GM18507 (cell line): Measurements from ENCODE around the gene MAPK1.
"Not testable (repeated sequence)": the region's sequence is repeated elsewhere in the genome, so short reads cannot be mapped to it uniquely, and the experiment has no call there.

Source experiments
- DNase-seq: peaks from one replicate; pipeline ENCODE4 v3.0.0; 2011; ENCODE audit warnings: low read depth; ENCODE audit not compliant: insufficient read length; ENCODE audit errors: extremely low spot score
- FAIRE-seq: peaks from 2 replicates; lab custom pipeline; 2011; peaks lifted over from hg19 to GRCh38; lab: Jason Lieb, UNC

MAPK1 gene

GRCh38 chr22:21800552-21801303 lies 66.7 kb downstream of the MAPK1 start:
- FAIRE-seq: no peak

GRCh38 chr22:21797444-21798221 lies 69.8 kb downstream of the MAPK1 start:
- no peak for DNase-seq
- FAIRE-seq: no peak

More at GRCh38 chr22:21800552-21801303, 66.7 kb downstream of the MAPK1 start:
- DNase-seq: no peak

- DNase-seq: no peak
- FAIRE-seq: no peak
Measured at GRCh38 chr22:21796863-21797262, 70.6 kb downstream of the MAPK1 start.

- FAIRE-seq: no peak
- DNase-seq: no peak
Measured at GRCh38 chr22:21796231-21796630, 71.2 kb downstream of the MAPK1 start.

GRCh38 chr22:21793716-21794115 lies 73.7 kb downstream of the MAPK1 start:
- FAIRE-seq: not testable (repeated sequence)

GRCh38 chr22:21791635-21792625 lies 75.5 kb downstream of the MAPK1 start:
- DNase-seq: peak; percentile 42
- FAIRE-seq: peak; percentile 52

More at GRCh38 chr22:21793716-21794115, 73.7 kb downstream of the MAPK1 start:
- not testable (repeated sequence) for DNase-seq

- not testable (repeated sequence) for DNase-seq, FAIRE-seq
Measured at GRCh38 chr22:21790849-21791610, 76.4 kb downstream of the MAPK1 start.

GRCh38 chr22:21790359-21790758 lies 77.1 kb downstream of the MAPK1 start:
- no peak for DNase-seq
- FAIRE-seq: no peak

GRCh38 chr22:21787565-21787964 lies 79.9 kb downstream of the MAPK1 start:
- not testable (repeated sequence) for DNase-seq, FAIRE-seq

- no peak for DNase-seq
- FAIRE-seq: no peak
Measured at GRCh38 chr22:21780259-21780658, 87.2 kb downstream of the MAPK1 start.

GRCh38 chr22:21779444-21779843 lies 88.0 kb downstream of the MAPK1 start:
- no peak for FAIRE-seq
- DNase-seq: no peak

GRCh38 chr22:21778705-21779363 lies 88.6 kb downstream of the MAPK1 start:
- DNase-seq: no peak
- FAIRE-seq: no peak

- DNase-seq: no peak
- no peak for FAIRE-seq
Measured at GRCh38 chr22:21771631-21771976, 95.8 kb downstream of the MAPK1 start.

- FAIRE-seq: no peak
- DNase-seq: no peak
Measured at GRCh38 chr22:21768435-21768834, 99.0 kb downstream of the MAPK1 start.

GRCh38 chr22:21766691-21767462 lies 100.6 kb downstream of the MAPK1 start:
- DNase-seq (peak; percentile 45), FAIRE-seq (peak; percentile 94)

- FAIRE-seq (no peak), DNase-seq (no peak)
Measured at GRCh38 chr22:21765909-21766529, 101.4 kb downstream of the MAPK1 start.

- FAIRE-seq (no peak), DNase-seq (no peak)
Measured at GRCh38 chr22:21764038-21764804, 103.2 kb downstream of the MAPK1 start.
